NCI-H1417 treated with DMSO at 0.1 percent for 48 hours (cell line): Measurements from ENCODE around the gene LTK.

Experiments used
- DNase-seq: peaks from one replicate; lab custom pipeline; 2025; lab: John Stamatoyannopoulos, UW

The LTK gene

GRCh38 chr15:41498657-41499056 lies 15.0 kb downstream of the LTK start:
- DNase-seq = no peak

- no peak for DNase-seq
These were observed 17.7 kb downstream of the LTK start for GRCh38 chr15:41495736-41496599.

GRCh38 chr15:41494922-41495735 lies 18.5 kb downstream of the LTK start:
- DNase-seq = no peak

GRCh38 chr15:41494190-41494921 lies 19.3 kb downstream of the LTK start:
- DNase-seq = no peak

GRCh38 chr15:41493902-41494189 lies 19.8 kb downstream of the LTK start:
- no peak for DNase-seq

GRCh38 chr15:41493205-41493901 lies 20.3 kb downstream of the LTK start, which contains the start of gene ITPKA:
Gene ITPKA (plus strand): TSS chr15:41493874. CDS start chr15:41493928, 54 bp downstream.
- DNase-seq = no peak

- DNase-seq = no peak
These were observed 20.9 kb downstream of the LTK start for GRCh38 chr15:41492597-41493204.

GRCh38 chr15:41491889-41492288 lies 21.7 kb downstream of the LTK start:
- no peak for DNase-seq

- no peak for DNase-seq
These were observed 23.3 kb downstream of the LTK start for GRCh38 chr15:41490355-41490754.

- DNase-seq = no peak
These were observed 24.0 kb downstream of the LTK start for GRCh38 chr15:41489641-41490040.

- no peak for DNase-seq
These were observed 25.8 kb downstream of the LTK start for GRCh38 chr15:41487802-41488201.

GRCh38 chr15:41487381-41487780 lies 26.2 kb downstream of the LTK start:
- no peak for DNase-seq

- no peak for DNase-seq
These were observed 27.3 kb downstream of the LTK start for GRCh38 chr15:41486286-41486685.

GRCh38 chr15:41484937-41485625 lies 28.5 kb downstream of the LTK start:
- DNase-seq = no peak

- no peak for DNase-seq
These were observed 30.1 kb downstream of the LTK start for GRCh38 chr15:41483519-41483918.

GRCh38 chr15:41483115-41483514 lies 30.5 kb downstream of the LTK start:
- no peak for DNase-seq

GRCh38 chr15:41482110-41482877 lies 31.3 kb downstream of the LTK start:
- DNase-seq = no peak

GRCh38 chr15:41480396-41481140 lies 33.1 kb downstream of the LTK start:
- no peak for DNase-seq

- DNase-seq = no peak
These were observed 37.1 kb downstream of the LTK start for GRCh38 chr15:41476416-41477048.
